HepG2 (cell line): Measurements from ENCODE around the gene ERMARD. TPM values are rescaled to one million over a fixed set of nuclear protein-coding genes. Genes with fewer than 3 reads are reported as not detected.
A peak's percentile ranks its signal among the peaks of the same experiment; 100 is the strongest.

Experiments
- HBP1 ChIP-seq: IDR thresholded peaks from 2 replicates; pipeline ENCODE4 v1.6.1; 2016; ENCODE audit warnings: low read depth, control low read depth
- IRF2 ChIP-seq: IDR thresholded peaks from 2 replicates; pipeline ENCODE4 v1.6.1; 2018; ENCODE audit warnings: missing genetic modification reagents, missing compliant biosample characterization
- MEF2D ChIP-seq: sonication (generic); formaldehyde crosslinking; IDR thresholded peaks from 2 replicates; pipeline ENCODE4 v1.5.1; 2020; ENCODE audit warnings: mild to moderate bottlenecking, missing genetic modification reagents
- MTF1 ChIP-seq: sonication (generic); formaldehyde crosslinking; IDR thresholded peaks from 2 replicates; pipeline ENCODE4 v1.5.0; 2020; ENCODE audit warnings: missing genetic modification reagents
- NCOR1 ChIP-seq: fragments of 200-600 bp; sonication (generic); IDR thresholded peaks from 2 replicates; pipeline ENCODE4 v1.7.0; 2017; ENCODE audit warnings: antibody characterized with exemption, low read length, borderline replicate concordance
- TBX3 ChIP-seq: fragments of 450-650 bp; IDR thresholded peaks from 2 replicates; pipeline ENCODE4 v1.6.1; 2017; ENCODE audit warnings: antibody characterized with exemption, mild to moderate bottlenecking, inconsistent platforms, borderline replicate concordance
- ZBTB26 ChIP-seq: IDR thresholded peaks from 2 replicates; pipeline ENCODE4 v1.6.1; 2016; ENCODE audit warnings: missing compliant biosample characterization, missing genetic modification reagents, borderline replicate concordance
- ZNF280B ChIP-seq: sonication (generic); formaldehyde crosslinking; IDR thresholded peaks from 2 replicates; pipeline ENCODE4 v1.5.0; 2020; ENCODE audit warnings: missing genetic modification reagents, mild to moderate bottlenecking, borderline replicate concordance
- ZNF354B ChIP-seq: sonication (generic); formaldehyde crosslinking; IDR thresholded peaks from 2 replicates; pipeline ENCODE4 v1.8.0; 2022; ENCODE audit warnings: mild to moderate bottlenecking, missing genetic modification reagents
- ZNF567 ChIP-seq: sonication (generic); formaldehyde crosslinking; IDR thresholded peaks from 2 replicates; pipeline ENCODE4 v1.8.1; 2023; ENCODE audit warnings: mild to moderate bottlenecking, missing genetic modification reagents, borderline replicate concordance
- ZNF770 ChIP-seq: sonication (generic); formaldehyde crosslinking; IDR thresholded peaks from 2 replicates; pipeline ENCODE4 v1.5.0; 2020; ENCODE audit warnings: mild to moderate bottlenecking, missing genetic modification reagents
- ZNF773 ChIP-seq: sonication (generic); formaldehyde crosslinking; IDR thresholded peaks from 2 replicates; pipeline ENCODE4 v1.4.0; 2020; ENCODE audit warnings: missing genetic modification reagents, borderline replicate concordance
- ZNF776 ChIP-seq: sonication (generic); formaldehyde crosslinking; IDR thresholded peaks from 2 replicates; pipeline ENCODE4 v1.4.0; 2020; ENCODE audit warnings: mild to moderate bottlenecking, missing genetic modification reagents
- ZSCAN5A ChIP-seq: sonication (generic); formaldehyde crosslinking; IDR thresholded peaks from 2 replicates; pipeline ENCODE4 v1.8.0; 2022; ENCODE audit warnings: mild to moderate bottlenecking, missing genetic modification reagents, borderline replicate concordance
- polyA plus RNA-seq, 8 experiments: library from polyadenylated mRNA; depleted of rRNA in 3 of 8; stranded (reverse) in 7 of 8; unstranded in 1 of 8; fragments of >200 nt; fragmentation: Illumina TruSeq in 4 of 8; extraction: Trizol in 4 of 8; gene quantifications; 2 replicates each; pipeline versions ENCODE4 v1.2.1 to v1.2.3, GENCODE V29; 2011 to 2016; ENCODE audit warnings: low read depth in 4 of 8, missing spikeins in 1 of 8, mixed read lengths in 1 of 8; ENCODE audit not compliant: insufficient read depth in 1 of 8
- total RNA-seq, 5 experiments: library from RNA; depleted of rRNA; stranded (reverse); fragments of >200 nt; fragmentation: Illumina TruSeq; extraction: Trizol; gene quantifications; 2 replicates each; pipeline ENCODE4 v1.2.3, GENCODE V29; 2016; ENCODE audit warnings: low read depth in 1 of 5
- TF ChIP-seq, protein P1 (sequence below): sonication (generic); formaldehyde crosslinking; IDR thresholded peaks from 2 replicates; pipeline ENCODE4 v1.8.1; 2023; ENCODE audit warnings: mild to moderate bottlenecking, missing genetic modification reagents
- TF ChIP-seq, protein P2 (sequence below): sonication (generic); formaldehyde crosslinking; IDR thresholded peaks from 2 replicates; pipeline ENCODE4 v1.9.0; 2022; ENCODE audit warnings: missing genetic modification reagents, mild to moderate bottlenecking, borderline replicate concordance

Gene ERMARD
- total and polyA plus RNA-seq, 2 of the 13 experiments (the other 11 are each of a cell fraction or from before 2014, with no cell fraction given), result 8.8 to 10.7 TPM

GRCh38 chr6:169722362-169723199 is 28.8 kb upstream of the ERMARD start (continued):
- TF ChIP-seq, protein P1, sequence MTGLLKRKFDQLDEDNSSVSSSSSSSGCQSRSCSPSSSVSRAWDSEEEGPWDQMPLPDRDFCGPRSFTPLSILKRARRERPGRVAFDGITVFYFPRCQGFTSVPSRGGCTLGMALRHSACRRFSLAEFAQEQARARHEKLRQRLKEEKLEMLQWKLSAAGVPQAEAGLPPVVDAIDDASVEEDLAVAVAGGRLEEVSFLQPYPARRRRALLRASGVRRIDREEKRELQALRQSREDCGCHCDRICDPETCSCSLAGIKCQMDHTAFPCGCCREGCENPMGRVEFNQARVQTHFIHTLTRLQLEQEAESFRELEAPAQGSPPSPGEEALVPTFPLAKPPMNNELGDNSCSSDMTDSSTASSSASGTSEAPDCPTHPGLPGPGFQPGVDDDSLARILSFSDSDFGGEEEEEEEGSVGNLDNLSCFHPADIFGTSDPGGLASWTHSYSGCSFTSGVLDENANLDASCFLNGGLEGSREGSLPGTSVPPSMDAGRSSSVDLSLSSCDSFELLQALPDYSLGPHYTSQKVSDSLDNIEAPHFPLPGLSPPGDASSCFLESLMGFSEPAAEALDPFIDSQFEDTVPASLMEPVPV (CRISPR knock-in tag), result no peak
- no peak for TF ChIP-seq ZNF280B (CRISPR knock-in tag)
- no peak for TF ChIP-seq NCOR1
- TF ChIP-seq ZNF567 (CRISPR knock-in tag), result 0 out of 2 replicates have a peak, but pooled peaks have one; percentile 38
- TF ChIP-seq, protein P2, sequence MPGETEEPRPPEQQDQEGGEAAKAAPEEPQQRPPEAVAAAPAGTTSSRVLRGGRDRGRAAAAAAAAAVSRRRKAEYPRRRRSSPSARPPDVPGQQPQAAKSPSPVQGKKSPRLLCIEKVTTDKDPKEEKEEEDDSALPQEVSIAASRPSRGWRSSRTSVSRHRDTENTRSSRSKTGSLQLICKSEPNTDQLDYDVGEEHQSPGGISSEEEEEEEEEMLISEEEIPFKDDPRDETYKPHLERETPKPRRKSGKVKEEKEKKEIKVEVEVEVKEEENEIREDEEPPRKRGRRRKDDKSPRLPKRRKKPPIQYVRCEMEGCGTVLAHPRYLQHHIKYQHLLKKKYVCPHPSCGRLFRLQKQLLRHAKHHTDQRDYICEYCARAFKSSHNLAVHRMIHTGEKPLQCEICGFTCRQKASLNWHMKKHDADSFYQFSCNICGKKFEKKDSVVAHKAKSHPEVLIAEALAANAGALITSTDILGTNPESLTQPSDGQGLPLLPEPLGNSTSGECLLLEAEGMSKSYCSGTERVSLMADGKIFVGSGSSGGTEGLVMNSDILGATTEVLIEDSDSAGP (CRISPR knock-in tag), result peak; percentile 81; the same call in 1 of the 2 replicates
- TF ChIP-seq TBX3, result no peak
- no peak for TF ChIP-seq ZBTB26
- no peak for TF ChIP-seq MTF1 (CRISPR knock-in tag)
- no peak for TF ChIP-seq ZNF770
- no peak for TF ChIP-seq ZNF773
- TF ChIP-seq HBP1, result no peak
- TF ChIP-seq ZNF776 (CRISPR knock-in tag), result no peak
- TF ChIP-seq ZNF354B (CRISPR knock-in tag), result no peak
- no peak for TF ChIP-seq ZSCAN5A (CRISPR knock-in tag)
- peak; percentile 16; the same call in 1 of the 2 replicates for TF ChIP-seq IRF2 (CRISPR knock-in tag)
- TF ChIP-seq MEF2D (CRISPR knock-in tag), result peak; percentile 82
